ENCODE data around the gene MPND.
"Not testable (repeated sequence)": the region's sequence is repeated elsewhere in the genome, so short reads cannot be mapped to it uniquely, and the experiment has no call there.

Gene MPND

DNA sequence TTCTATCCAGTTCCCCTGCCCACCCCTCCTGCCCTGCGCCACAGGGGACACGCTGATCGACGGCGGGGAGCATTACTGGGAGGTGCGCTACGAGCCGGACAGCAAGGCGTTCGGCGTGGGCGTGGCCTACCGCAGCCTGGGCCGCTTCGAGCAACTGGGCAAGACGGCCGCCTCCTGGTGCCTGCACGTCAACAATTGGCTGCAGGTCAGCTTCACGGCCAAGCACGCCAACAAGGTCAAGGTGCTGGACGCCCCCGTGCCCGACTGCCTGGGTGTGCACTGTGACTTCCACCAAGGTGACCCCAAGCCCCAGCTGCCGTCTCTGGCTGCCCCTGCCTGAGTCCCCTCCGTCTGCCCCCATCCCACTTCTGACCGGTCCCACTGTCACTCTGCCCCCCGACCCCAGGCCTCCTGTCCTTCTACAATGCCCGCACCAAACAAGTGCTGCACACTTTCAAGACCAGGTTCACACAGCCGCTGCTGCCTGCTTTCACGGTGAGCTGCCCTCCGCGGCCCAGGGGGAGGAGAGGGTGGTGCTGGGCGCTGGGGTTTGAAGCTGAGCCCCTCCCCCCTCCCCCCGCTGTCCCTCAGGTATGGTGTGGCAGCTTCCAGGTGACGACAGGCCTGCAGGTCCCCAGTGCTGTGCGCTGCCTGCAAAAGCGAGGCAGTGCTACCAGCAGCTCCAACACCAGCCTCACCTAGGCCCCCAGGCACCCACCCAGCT is 20.3 kb upstream of the MPND start:
- no peak for DNase-seq

DNA sequence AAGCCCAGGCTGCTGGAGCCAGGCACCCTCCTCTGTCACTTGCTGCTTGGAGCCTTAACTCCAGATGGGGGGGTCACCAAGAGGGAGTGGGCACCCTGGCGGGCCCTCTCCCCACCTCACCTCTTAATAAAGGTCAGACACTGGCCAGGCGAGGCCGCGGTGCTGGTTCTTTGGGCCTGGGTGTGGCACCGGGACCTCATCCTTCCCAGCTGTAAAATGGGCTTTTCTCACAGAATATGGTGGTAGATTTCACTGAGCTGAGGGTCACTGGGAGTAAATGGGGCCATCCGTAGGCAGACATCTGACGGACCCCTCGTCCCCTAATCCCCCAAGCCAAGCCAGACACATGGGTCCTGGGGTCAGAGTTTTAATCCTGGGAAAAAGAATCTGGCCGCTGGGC is 19.7 kb upstream of the MPND start:
- no peak for DNase-seq

DNA sequence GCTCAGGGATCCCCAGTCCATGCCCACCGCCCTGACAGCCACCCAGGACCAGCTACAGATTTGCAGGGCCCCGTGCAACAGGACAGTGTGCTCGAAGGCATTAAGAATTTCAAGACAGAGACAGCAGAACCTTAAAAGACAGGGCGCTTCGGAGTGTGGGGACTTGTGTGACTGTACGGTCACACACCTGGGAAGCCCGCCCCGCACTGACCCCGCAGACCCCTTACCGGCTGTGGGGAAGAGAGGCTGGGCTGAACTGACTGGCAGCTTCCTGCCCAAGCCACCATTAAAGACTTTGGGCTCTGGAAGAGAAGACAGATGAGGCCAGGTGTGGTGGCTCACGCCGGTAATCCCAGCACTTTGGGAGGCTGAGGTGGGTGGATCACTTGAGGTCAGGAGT is 19.1 kb upstream of the MPND start:
- DNase-seq, result no peak

- no peak for DNase-seq
Measured at GRCh38 chr19:4326215-4326836, 17.0 kb upstream of the MPND start.

DNA sequence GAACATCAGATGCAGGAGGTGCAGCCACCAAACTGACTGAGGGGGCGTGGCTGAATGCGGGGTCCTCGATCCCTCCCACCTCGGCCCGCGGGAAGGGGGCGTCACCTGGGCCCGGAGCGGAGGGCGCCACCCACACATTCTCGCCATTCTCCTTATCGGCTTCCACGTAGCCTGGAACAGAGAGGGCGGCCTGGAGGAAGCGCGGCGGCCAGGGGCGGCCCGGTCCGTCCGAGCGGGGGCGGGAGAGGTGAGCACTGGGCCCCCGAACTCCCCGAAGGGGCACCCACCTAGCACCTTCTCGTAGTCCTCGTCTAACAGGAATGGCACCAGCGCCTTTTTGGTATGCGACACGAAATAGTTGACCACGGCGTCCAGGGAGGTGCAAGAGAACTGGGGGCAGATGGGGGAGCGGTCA is 16.5 kb upstream of the MPND start:
- no peak for DNase-seq

DNA sequence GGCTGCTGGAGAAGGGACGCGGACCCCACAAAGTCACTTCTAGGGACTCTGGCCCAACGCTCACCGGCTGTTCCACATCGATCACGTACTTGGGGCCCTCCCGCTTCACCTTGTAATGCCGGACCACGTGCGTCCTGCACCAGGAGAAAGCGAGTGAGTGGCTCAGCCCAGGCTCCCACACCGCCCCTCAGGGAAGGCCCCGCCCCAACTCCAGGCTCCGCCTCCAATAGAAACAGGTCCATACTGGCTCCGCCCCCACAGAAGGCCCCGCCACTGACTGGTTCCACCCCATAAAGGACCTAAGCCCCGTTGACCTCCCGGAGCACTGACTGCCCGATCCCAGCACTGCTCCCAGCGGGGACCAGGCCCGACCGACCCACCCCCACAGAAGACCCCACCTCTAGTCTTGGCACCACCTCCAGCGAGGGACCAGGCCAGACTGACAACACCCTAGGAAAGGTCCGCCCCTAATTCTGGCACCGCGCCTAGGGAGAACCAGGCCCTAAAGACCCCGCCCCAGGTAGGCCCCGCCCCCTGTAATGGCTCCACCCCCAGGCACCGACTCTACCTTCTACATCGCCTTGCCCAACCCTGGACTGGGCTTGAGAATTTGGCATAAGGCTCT is 16.0 kb upstream of the MPND start:
- no peak for DNase-seq

- DNase-seq, result no peak
Measured at GRCh38 chr19:4327877-4328242, 15.5 kb upstream of the MPND start.

DNA sequence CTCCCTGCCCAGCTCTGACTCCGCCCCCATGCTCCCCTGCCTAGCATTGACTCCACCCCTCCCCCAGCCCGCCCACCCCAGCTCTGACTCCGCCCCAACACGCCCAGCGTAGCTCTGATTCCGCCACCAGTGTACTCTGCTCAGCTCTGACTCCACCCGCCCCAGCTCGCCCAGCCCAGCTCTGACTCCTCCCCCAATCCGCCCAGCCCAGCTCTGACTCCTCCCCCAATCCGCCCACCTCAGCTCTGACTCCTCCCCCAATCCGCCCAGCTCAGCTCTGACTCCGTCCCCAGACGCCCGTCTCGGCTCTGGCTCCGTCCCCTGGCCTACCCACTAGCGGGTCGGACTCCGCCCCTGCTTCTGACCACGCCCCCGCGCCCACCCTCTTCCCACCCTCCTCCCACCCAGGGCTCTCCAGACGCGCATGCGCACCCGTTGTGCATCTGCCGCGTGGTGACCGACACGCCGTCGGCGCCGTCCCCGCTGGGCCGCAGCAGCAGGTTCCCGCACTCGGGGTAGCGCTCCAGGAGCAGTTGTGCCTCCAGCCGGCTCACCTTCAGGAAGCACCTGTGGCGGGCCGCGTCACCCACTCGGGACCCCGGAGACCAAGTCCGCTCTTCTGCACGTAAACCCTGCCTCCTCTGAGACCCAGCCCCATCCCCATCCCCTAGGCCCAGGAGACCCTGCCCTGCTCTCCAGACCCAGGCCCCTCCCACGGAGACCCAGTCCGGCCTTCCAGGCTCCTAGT is 14.9 kb upstream of the MPND start:
- DNase-seq, result no peak

- DNase-seq, result not testable (repeated sequence)
Measured at GRCh38 chr19:4328991-4329681, 14.2 kb upstream of the MPND start.

DNA sequence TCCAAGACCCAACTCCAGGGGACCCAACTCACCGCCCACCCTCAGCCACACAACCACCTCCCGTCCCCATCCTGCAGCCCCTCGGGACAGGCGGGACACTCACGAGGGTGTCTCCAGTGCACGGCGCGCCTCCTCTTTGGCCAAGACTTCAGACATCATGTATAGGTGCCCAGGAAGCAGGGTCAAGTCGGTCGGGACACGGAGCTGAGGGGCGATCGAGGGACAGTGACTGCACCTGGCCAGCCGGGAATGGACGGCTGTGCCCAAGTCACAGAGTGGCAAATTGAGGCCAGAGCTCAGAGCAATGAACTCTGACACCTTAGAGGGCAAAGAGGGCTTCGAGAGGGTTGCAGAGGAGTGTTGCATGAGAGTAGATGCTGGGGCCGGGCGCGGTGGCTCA is 13.5 kb upstream of the MPND start:
- no peak for DNase-seq

DNA sequence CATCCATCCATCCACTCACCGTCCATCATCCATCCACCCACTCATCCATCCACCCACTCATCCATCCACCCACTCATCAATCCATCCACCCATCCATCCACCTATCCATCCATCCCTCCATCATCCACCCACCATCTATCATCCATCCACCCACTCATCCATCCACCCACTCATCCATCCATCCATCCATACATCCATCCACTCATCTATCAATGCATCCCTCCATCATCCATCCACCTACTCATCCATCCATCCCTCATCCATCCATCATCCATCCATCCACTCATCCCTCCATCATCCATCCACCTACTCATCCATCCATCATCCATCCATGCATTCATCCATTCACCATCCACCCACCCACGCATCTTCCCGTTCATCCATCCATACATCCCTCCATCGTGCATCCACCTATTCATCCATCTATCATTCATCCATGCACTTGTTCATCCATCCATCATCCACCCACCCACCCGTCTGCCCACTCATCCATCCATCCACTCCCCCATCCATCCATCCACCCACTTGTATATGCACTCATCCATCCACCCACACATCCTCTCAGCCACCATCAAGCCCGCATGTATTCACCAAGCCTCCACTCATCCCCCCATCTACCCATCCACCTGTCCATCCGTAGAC is 8.3 kb upstream of the MPND start:
- no peak for DNase-seq

GRCh38 chr19:4337906-4338440 is 5.4 kb upstream of the MPND start:
- no peak for DNase-seq

DNA sequence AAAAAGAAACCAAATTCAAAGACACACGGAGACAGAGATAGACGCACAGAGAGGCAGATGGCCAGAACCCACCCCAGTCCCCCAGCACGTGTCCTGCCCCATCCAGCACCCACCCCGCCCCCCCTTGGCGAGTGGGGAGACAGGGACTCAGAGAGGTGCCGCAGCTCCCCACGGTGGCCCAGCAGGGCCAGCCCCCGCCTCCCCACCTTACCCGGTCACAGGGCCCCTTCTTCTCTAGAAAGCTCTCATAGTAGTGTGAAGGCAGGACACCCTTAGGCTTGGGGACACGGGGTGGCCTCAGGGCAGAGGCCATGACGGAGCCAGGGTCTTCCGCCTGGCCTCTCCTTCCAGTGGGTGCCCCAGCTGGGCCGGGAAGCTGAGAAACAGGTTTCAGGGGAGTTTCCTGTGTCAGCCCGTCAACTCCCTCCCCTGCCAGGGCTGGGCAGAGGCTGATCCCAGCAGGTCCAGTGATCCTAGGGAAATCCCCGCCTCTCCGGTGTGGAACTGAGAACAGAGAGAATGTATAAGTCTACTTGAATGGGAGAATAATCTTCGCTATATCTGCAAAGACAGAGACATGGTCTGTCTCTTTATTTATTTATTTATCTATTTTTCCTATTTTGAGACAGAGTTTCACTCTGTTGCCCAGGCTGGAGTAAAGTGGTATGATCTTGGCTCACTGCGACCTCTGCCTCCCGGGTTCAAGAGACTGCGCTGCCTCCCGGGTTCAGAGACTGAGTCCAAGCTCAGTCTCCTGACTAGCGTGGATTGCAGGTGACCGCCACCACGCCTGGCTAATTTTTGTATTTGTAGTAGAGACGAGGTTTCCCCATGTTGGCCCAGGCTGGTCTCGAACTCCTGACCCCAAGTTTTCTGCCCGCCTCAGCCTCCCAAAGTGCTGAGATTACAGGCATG is 4.7 kb upstream of the MPND start, which contains the start of gene STAP2:
TSS of gene STAP2 (minus strand) at position 387 of the 915 bp plus-strand sequence. CDS start at position 313, 74 bp downstream.
- DNase-seq, result no peak

- DNase-seq, result no peak
Measured at GRCh38 chr19:4342314-4342614, 1.1 kb upstream of the MPND start.

DNA sequence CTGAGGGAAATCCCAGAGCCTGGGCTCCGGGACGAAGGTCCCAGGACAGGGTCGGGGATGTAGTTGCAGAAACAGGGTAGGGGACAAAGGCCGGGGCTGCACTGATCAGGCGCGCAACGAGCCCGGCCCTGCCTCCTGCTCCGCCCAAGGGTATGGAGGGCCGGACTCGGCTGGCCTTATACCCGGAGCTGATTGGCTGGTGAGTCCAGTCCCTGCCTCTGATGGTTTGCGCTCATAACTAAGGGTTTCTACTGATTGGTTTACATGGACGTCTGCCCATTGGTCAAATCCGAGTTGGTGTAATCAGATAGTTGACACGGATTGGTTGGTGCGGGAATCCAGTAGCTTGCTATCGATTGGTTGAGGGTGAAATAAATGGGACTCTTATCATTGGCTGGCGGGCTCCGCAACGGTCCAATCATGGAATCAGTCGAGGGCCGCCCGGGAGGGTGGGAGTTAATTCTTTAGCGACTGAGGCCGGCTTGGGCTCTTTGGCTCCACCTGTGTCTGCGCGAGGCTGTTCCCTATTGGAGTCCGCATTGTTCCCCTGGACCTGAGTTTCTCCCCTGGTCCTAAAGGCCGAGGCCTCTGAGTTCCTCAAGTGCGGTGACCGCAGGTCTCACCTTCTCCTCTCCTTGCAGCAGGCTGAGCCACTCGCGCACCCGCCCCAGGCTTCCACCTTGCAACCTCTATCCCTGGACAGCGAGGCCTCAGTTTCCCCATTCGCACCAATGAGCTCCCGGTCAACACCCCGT is 570 bp upstream of the MPND start:
- DNase-seq, result peak; percentile 97

DNA sequence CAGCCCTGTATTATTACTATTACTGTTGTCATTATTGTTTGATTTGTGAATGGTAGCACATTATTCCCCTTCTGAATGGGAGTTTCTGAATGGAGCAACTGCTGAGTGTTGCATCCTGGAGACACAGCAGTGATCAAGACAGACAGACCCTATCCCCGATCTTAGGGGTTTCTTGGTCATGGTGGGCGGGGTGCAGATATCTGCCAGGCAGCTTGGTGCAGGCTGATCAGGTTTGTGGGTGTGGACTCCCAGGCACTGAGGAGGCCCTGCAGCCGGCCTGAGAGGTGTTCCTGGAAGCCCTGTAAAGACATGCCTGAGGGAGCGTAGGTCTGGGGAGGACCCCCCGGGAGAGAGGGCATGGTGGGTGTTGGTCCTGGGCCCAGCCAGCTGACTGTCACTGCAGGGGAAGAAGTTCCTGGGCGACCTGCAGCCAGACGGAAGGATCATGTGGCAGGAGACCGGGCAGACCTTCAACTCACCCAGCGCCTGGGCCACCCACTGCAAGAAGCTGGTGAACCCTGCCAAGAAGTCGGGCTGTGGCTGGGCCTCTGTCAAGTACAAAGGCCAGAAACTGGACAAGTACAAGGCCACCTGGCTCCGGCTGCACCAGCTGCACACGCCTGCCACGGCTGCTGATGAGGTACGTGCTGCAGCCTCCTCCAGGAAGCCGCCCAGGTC is 2.1 kb downstream of the MPND start:
- no peak for DNase-seq

- no peak for DNase-seq
Measured at GRCh38 chr19:4346020-4346383, 2.6 kb downstream of the MPND start.

DNA sequence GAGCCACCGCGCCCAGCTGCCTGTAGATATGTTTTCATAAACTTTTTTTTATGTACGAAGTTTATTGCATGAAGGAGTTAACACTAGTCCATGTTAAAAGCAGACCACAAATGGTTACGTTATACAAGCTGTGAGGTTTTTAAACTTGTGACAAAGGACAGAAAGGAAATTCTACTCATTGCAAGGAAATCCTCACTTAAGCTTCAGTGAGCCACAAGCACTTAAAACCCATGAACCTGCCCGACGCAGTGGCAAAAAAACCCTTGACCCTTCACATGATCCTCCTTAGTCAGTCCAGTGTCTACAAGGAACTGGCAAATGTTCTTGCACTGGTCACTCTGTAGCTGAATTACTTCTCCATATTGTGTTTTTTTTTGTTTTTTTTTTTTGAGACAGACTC is 4.2 kb downstream of the MPND start:
- no peak for DNase-seq

DNA sequence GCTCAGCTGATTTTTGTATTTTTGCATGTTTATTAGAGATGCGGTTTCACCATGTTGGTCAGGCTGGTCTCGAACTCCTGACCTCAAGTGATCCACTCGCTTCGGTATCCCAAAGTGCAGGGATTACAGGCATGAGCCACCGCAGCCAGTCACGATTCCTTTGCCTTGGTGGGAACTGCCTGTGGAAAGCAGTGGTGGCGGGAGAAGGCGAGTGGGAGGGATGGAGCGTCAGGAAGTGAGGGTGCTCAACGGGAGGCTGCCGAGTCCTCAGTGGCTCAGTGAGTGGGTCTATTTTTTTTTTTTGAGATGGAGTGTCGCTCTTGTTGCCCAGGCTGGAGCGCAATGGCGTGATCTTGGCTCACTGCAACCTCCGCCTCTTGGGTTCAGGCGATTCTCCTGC is 5.9 kb downstream of the MPND start:
- not testable (repeated sequence) for DNase-seq

GRCh38 chr19:4350111-4350510 is 6.7 kb downstream of the MPND start:
- no peak for DNase-seq

Measured in SIG-M5 (cell line).